GM12801 (cell line): ENCODE results near the gene AGFG1.

Source experiments
- TF ChIP-seq, protein P1 (sequence below): IDR thresholded peaks from one replicate; pipeline ENCODE4 v1.5.1; 2011; ENCODE audit warnings: control low read depth; ENCODE audit not compliant: insufficient read length; ENCODE audit errors: extremely low read depth

Gene AGFG1

DNA sequence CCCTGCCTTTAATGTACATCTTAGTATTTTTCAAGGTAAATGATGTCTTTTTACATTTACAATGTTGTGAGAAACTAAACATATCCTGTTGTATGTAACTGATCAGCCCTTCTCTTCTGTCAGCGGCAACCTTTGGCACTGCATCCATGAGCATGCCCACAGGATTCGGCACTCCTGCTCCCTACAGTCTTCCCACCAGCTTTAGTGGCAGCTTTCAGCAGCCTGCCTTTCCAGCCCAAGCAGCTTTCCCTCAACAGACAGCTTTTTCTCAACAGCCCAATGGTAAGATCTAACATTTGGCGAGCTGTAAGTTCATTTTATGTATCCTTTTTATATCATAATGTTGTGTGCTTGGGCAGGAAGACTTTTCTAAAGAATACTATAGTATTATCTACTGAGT lies 79.9 kb downstream of the AGFG1 start:
- TF ChIP-seq, protein P1, sequence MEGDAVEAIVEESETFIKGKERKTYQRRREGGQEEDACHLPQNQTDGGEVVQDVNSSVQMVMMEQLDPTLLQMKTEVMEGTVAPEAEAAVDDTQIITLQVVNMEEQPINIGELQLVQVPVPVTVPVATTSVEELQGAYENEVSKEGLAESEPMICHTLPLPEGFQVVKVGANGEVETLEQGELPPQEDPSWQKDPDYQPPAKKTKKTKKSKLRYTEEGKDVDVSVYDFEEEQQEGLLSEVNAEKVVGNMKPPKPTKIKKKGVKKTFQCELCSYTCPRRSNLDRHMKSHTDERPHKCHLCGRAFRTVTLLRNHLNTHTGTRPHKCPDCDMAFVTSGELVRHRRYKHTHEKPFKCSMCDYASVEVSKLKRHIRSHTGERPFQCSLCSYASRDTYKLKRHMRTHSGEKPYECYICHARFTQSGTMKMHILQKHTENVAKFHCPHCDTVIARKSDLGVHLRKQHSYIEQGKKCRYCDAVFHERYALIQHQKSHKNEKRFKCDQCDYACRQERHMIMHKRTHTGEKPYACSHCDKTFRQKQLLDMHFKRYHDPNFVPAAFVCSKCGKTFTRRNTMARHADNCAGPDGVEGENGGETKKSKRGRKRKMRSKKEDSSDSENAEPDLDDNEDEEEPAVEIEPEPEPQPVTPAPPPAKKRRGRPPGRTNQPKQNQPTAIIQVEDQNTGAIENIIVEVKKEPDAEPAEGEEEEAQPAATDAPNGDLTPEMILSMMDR: no peak

DNA sequence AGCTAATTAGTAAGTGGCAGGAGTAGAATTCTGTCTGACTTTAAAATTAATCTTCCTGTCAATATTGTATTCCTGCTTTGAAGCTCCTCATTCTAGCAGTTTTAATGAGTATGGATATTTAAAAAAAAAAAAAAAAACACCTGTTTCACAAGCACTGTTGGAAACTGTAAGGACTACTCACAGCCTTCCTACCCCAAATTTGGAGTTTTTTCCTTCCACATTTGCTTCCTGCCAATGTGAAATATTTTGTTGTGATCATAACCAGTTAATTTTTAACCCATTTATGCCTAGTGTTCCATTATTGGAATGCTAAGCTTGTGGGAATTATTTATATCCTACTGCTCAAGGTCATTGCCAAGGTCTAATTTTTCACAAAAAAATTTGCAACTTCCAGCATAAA lies 90.6 kb downstream of the AGFG1 start:
- TF ChIP-seq, protein P1: no peak

DNA sequence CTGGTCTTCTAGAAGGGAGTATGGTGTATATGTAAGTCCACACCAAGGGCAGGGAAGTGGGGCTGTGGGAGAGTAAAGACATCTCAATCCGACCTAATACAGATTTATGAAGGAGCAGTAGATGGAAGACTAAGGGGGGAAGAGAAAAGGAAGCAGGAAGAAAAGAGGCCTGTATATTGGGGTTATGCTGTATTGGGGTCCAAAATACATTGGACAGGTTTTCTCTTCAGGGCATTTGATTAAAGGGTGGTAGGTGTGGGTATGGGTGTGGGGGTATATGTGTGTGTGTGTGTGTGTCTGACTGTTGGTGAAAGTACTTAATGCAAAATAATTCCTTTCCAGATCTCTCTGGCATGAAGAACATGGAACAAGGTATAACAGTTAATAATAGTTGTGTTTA lies 93.1 kb downstream of the AGFG1 start:
- TF ChIP-seq, protein P1: no peak

DNA sequence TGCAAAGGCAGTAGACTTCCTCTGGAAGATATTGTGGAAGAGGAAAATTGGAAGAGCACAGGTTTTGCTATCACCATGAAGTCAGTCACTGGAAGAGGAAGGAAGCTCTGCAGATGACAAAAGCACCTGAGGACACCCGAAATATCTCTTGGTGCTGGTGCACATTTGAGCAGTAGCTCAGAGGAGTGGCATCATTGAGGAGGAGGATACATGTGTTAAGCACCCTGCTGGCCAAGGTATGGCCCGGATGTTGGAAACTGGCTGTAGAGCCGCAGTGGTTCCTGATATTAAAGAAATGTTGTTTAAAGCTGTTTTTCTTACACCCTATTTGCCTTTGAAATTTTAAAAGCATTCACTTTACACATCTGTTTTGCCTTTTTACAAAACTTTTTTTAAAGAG lies 94.1 kb downstream of the AGFG1 start:
- TF ChIP-seq, protein P1: no peak

DNA sequence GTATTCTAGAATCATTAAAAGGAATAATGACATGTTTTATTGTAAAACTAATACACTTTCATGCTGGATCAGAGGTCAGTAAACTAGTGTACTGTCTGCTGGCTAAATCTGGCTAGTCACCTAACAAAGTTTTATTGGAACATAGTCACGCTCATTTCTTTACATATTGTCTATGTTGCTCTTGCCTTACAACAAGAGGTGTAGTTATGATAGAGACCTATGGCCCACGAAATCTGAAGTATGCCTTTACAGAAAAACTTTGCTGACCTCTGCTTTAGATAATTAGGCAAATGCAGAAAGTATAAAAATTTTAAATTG lies 96.9 kb downstream of the AGFG1 start:
- TF ChIP-seq, protein P1: no peak

DNA sequence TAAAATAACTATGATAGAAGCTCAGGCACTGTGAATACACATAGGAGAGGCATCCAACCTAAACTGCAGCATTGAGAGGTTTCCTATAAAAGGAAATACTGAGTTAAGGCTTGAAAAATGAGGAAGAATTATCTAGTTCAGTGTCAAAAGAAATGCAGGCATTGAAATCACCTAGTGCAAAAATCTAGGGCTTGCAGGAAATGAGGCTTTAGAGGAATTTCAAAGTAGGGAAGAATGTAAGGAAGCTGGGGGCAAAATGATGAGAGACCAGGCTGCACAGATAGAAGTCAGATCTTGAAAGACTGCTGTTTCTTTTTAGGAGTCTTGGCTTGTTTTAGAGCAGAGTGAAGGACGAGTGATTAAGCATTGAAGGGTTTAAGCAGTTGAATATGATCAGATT lies 98.7 kb downstream of the AGFG1 start:
- TF ChIP-seq, protein P1: no peak

DNA sequence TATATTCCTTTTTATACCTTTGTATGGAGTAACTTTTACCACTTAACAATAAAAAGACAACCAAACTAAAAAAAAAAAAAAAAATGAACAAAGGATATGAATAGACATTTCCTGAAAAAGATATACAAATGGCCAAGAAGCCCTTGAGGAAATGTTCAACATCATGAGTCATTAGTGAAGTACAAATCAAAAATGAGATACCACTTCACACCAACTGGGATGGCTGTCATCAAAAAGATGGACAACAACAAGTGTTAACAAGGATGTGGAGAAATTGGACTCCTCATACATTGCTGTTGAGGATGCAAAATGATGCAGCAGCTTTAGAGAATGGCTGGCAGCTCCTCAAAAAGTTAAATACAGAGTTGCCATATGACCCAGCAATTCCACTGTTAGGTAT lies 104.2 kb downstream of the AGFG1 start:
- TF ChIP-seq, protein P1: no peak

DNA sequence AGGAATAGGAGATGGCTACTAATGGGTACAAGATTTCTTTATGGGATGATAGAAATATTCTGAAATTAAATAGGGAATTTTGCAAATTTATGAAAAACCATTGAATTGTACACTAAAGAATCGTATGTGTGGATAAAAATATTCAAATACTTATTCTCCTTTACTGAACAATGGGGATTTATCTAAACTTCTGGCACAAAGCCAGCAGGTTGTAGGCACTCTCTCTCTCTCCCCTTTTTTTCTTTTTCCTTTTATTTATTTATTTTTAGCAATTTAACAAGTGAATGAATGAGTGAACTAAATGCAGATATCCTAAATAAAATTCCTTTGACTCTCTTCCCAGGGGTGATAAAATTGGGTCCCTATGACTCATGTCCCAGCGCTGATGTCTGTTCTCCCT lies 104.9 kb downstream of the AGFG1 start:
- TF ChIP-seq, protein P1: no peak
